ENCODE measurements around the gene FUNDC1.
"Not testable (repeated sequence)": the region's sequence is repeated elsewhere in the genome, so short reads cannot be mapped to it uniquely, and the experiment has no call there.

Gene FUNDC1

DNA sequence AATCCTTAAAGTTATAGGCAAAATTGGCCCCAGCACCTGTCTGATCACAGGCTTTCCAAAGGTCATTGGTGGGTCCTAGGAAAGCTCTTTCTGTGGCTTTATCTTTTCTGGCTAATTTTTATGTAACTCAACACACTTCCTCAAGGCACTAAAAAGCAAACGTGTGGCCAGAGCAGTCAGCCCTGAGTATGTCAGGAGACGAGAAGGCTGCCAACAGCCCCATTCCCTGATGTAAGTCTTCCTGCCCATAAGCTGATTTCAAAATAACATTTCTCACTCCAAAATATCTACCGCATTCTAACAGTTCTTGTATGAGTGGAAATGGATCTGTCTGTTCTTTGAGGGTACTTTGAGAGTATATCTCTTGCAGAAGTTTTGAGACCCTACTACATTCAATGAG, 25.5 kb upstream of the FUNDC1 start:
- Histone ChIP-seq H3K4me1 (ENCODE audit: insufficient read depth, low read length, severe bottlenecking) (no peaks in the 10 kb centered on the region), H3F3A (ENCODE audit: insufficient read depth, low read length) (no peaks in the 10 kb centered on the region), H3K79me2 (ENCODE audit: insufficient read depth, low read length) (no peaks in the 10 kb centered on the region), H3K36me3 (ENCODE audit: insufficient read depth, low read length) (no peaks in the 10 kb centered on the region), H3K4me3 (ENCODE audit: low read depth, low read length, poor library complexity, severe bottlenecking) (no peak overlapping the region), H4K20me1 (ENCODE audit: insufficient read depth, low read length) (no peaks in the 10 kb centered on the region), H3K27ac (ENCODE audit: low read depth, low read length, poor library complexity, severe bottlenecking) (no peak overlapping the region), H3K9me3 (ENCODE audit: low read length) (no peaks in the 10 kb centered on the region), H3K27me3 (ENCODE audit: insufficient read depth, low read length) (no peaks in the 10 kb centered on the region), H3K9me2 (ENCODE audit: low read depth, low read length) (no peaks in the 10 kb centered on the region), H3K4me2 (ENCODE audit: low read length) (no peak overlapping the region), H2AFZ (ENCODE audit: low read length) (no peak overlapping the region), H3K9ac (ENCODE audit: low read length) (no peak overlapping the region)
- TF ChIP-seq, protein P1, sequence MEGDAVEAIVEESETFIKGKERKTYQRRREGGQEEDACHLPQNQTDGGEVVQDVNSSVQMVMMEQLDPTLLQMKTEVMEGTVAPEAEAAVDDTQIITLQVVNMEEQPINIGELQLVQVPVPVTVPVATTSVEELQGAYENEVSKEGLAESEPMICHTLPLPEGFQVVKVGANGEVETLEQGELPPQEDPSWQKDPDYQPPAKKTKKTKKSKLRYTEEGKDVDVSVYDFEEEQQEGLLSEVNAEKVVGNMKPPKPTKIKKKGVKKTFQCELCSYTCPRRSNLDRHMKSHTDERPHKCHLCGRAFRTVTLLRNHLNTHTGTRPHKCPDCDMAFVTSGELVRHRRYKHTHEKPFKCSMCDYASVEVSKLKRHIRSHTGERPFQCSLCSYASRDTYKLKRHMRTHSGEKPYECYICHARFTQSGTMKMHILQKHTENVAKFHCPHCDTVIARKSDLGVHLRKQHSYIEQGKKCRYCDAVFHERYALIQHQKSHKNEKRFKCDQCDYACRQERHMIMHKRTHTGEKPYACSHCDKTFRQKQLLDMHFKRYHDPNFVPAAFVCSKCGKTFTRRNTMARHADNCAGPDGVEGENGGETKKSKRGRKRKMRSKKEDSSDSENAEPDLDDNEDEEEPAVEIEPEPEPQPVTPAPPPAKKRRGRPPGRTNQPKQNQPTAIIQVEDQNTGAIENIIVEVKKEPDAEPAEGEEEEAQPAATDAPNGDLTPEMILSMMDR (IDR thresholded peaks at IDR 0.05; ENCODE audit: low read length): no peak
- TF ChIP-seq EZH2 (IDR thresholded peaks at IDR 0.05; ENCODE audit: borderline replicate concordance, low read length): no peak

DNA sequence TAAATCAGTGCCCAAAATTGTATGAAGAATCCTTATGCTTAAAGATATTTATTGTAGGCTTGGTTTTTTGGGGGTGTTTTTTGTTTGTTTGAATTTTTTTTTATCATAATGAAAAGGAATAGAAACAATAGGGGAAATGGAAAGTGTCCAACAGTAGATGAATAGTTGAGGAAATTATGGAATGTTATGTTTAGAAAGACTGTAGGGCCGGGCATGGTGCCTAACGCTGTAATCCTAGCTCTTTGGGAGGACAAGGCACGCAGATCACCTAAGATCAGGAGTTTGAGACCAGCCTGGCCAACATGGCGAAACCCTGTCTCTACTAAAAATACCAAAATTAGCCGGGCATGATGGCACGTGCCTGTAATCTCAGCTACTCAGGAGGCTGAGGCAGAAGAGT, 19.2 kb upstream of the FUNDC1 start:
- not testable (repeated sequence) for H3K27ac ChIP-seq (ENCODE audit: low read depth, low read length, poor library complexity, severe bottlenecking); H3K36me3 ChIP-seq (ENCODE audit: insufficient read depth, low read length); H3K4me1 ChIP-seq (ENCODE audit: insufficient read depth, low read length, severe bottlenecking); H3K79me2 ChIP-seq (ENCODE audit: insufficient read depth, low read length); H2AFZ ChIP-seq (ENCODE audit: low read length); H3K9me3 ChIP-seq (ENCODE audit: low read length); H4K20me1 ChIP-seq (ENCODE audit: insufficient read depth, low read length); H3K9ac ChIP-seq (ENCODE audit: low read length); H3F3A ChIP-seq (ENCODE audit: insufficient read depth, low read length); H3K9me2 ChIP-seq (ENCODE audit: low read depth, low read length); H3K27me3 ChIP-seq (ENCODE audit: insufficient read depth, low read length); H3K4me2 ChIP-seq (ENCODE audit: low read length); H3K4me3 ChIP-seq (ENCODE audit: low read depth, low read length, poor library complexity, severe bottlenecking)

DNA sequence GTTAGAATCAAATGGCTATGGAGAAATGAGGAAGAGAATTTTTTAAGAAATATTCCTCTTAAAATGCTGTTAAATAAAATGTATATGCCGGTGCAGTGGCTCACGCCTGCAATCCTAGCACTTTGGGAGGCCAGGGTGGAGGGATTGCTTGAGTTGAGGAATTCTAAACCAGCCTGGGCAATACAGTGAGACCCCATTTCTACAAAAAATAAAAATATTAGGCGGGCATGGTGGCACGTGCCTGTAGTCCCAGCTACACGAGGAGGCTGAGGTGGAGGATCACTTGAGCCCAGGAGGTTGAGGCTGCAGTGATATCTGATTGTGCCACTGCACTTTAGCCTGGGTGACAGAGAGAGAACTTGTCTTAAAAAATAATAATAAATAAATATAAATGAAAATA, 7.9 kb upstream of the FUNDC1 start:
- Histone ChIP-seq H4K20me1 (ENCODE audit: insufficient read depth, low read length) (no peaks in the 10 kb centered on the region), H3K79me2 (ENCODE audit: insufficient read depth, low read length) (no peaks in the 10 kb centered on the region), H3K9ac (ENCODE audit: low read length) (no peak overlapping the region), H3K9me3 (ENCODE audit: low read length) (no peaks in the 10 kb centered on the region), H3K27me3 (ENCODE audit: insufficient read depth, low read length) (no peaks in the 10 kb centered on the region), H3K36me3 (ENCODE audit: insufficient read depth, low read length) (no peaks in the 10 kb centered on the region), H3K4me3 (ENCODE audit: low read depth, low read length, poor library complexity, severe bottlenecking) (no peak overlapping the region), H2AFZ (ENCODE audit: low read length) (no peak overlapping the region), H3F3A (ENCODE audit: insufficient read depth, low read length) (no peaks in the 10 kb centered on the region), H3K9me2 (ENCODE audit: low read depth, low read length) (no peaks in the 10 kb centered on the region), H3K4me1 (ENCODE audit: insufficient read depth, low read length, severe bottlenecking) (no peaks in the 10 kb centered on the region), H3K4me2 (ENCODE audit: low read length) (no peak overlapping the region), H3K27ac (ENCODE audit: low read depth, low read length, poor library complexity, severe bottlenecking) (no peak overlapping the region)
- TF ChIP-seq, protein P1 (IDR thresholded peaks at IDR 0.05; ENCODE audit: low read length): no peak
- no peak for TF ChIP-seq EZH2 (IDR thresholded peaks at IDR 0.05; ENCODE audit: borderline replicate concordance, low read length)

- H3K27me3 ChIP-seq (ENCODE audit: insufficient read depth, low read length); H3K9ac ChIP-seq (ENCODE audit: low read length); H3K9me3 ChIP-seq (ENCODE audit: low read length); H3F3A ChIP-seq (ENCODE audit: insufficient read depth, low read length); H3K79me2 ChIP-seq (ENCODE audit: insufficient read depth, low read length); H3K4me2 ChIP-seq (ENCODE audit: low read length); H3K36me3 ChIP-seq (ENCODE audit: insufficient read depth, low read length); H2AFZ ChIP-seq (ENCODE audit: low read length); H4K20me1 ChIP-seq (ENCODE audit: insufficient read depth, low read length); H3K4me3 ChIP-seq (ENCODE audit: low read depth, low read length, poor library complexity, severe bottlenecking); H3K9me2 ChIP-seq (ENCODE audit: low read depth, low read length); H3K27ac ChIP-seq (ENCODE audit: low read depth, low read length, poor library complexity, severe bottlenecking): not testable (repeated sequence)
- H3K4me1 ChIP-seq (ENCODE audit: insufficient read depth, low read length, severe bottlenecking): peaks cover 16% of the 10 kb centered on the region
Measured at GRCh38 chrX:44545454-44545853, 2.8 kb upstream of the FUNDC1 start.

All from OCI-LY1 (cell line).